GM23248 (cell line): Measurements from ENCODE around the gene CORO2B.

ENCODE experiments used
- EZH2 ChIP-seq: fragments of 200-600 bp; sonication (generic); IDR thresholded peaks from 2 replicates; pipeline ENCODE4 v1.6.1; 2018; ENCODE audit warnings: antibody characterized with exemption, mild to moderate bottlenecking; ENCODE audit not compliant: insufficient read depth, poor library complexity, severe bottlenecking
- EZH2phosphoT487 ChIP-seq: fragments of 200-600 bp; sonication (generic); IDR thresholded peaks from 2 replicates; pipeline ENCODE4 v1.6.1; 2018; ENCODE audit warnings: antibody characterized with exemption, moderate library complexity, mild to moderate bottlenecking, low read depth; ENCODE audit not compliant: insufficient read depth

DNA sequence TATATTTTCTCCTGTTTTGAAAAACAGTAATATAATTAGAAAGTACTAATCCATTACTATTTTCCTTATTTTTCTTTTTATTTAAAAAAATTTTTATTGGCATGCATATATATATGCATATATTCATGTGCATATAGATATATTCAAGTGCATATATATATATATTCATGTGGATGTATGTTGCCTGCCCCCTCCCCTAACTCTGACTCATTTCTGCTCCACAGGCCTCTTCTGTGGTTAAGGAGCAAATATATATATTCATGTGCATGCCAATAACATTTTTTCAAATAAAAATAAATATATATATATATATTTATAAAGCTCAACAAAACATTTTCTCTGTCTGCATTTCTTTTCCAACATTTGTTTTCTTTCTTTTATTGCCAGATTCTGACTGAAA lies 13.6 kb upstream of the CORO2B start:
- TF ChIP-seq EZH2: no peak
- no peak for TF ChIP-seq EZH2phosphoT487
